CD4-positive, alpha-beta T cell treated with Interleukin-2 at 100 ng/mL for 4 hours (primary cell): ENCODE data around the gene COL13A1.

Source experiments
- DNase-seq: peaks from one replicate; pipeline ENCODE4 v3.0.0-alpha.2; 2020; ENCODE audit warnings: low spot score

Gene COL13A1

GRCh38 chr10:69846293-69846921 lies 44.7 kb downstream of the COL13A1 start:
- no peak for DNase-seq

- DNase-seq: no peak
Measured at GRCh38 chr10:69847458-69847857, 45.8 kb downstream of the COL13A1 start.

- DNase-seq: no peak
Measured at GRCh38 chr10:69847883-69848282, 46.2 kb downstream of the COL13A1 start.

GRCh38 chr10:69848454-69848853 lies 46.7 kb downstream of the COL13A1 start:
- DNase-seq: no peak

- DNase-seq: no peak
Measured at GRCh38 chr10:69849825-69850224, 48.1 kb downstream of the COL13A1 start.

GRCh38 chr10:69850440-69850839 lies 48.7 kb downstream of the COL13A1 start:
- DNase-seq: no peak

- no peak for DNase-seq
Measured at GRCh38 chr10:69851306-69851705, 49.6 kb downstream of the COL13A1 start.

GRCh38 chr10:69853064-69853463 lies 51.4 kb downstream of the COL13A1 start:
- DNase-seq: no peak

- no peak for DNase-seq
Measured at GRCh38 chr10:69854511-69855345, 53.0 kb downstream of the COL13A1 start.

- no peak for DNase-seq
Measured at GRCh38 chr10:69855346-69856111, 53.8 kb downstream of the COL13A1 start.

- no peak for DNase-seq
Measured at GRCh38 chr10:69856601-69857166, 55.0 kb downstream of the COL13A1 start.

GRCh38 chr10:69858201-69858600 lies 56.5 kb downstream of the COL13A1 start:
- no peak for DNase-seq

- no peak for DNase-seq
Measured at GRCh38 chr10:69860271-69860670, 58.6 kb downstream of the COL13A1 start.

GRCh38 chr10:69861251-69862240 lies 59.8 kb downstream of the COL13A1 start:
- DNase-seq: no peak

- no peak for DNase-seq
Measured at GRCh38 chr10:69862882-69863530, 61.3 kb downstream of the COL13A1 start.

GRCh38 chr10:69863580-69863979 lies 61.9 kb downstream of the COL13A1 start:
- no peak for DNase-seq

GRCh38 chr10:69864321-69864720 lies 62.6 kb downstream of the COL13A1 start:
- DNase-seq: no peak

- DNase-seq: no peak
Measured at GRCh38 chr10:69865450-69865849, 63.7 kb downstream of the COL13A1 start.

GRCh38 chr10:69866246-69866687 lies 64.6 kb downstream of the COL13A1 start:
- DNase-seq: no peak

- DNase-seq: no peak
Measured at GRCh38 chr10:69866688-69867461, 65.2 kb downstream of the COL13A1 start.
